Iris pigment epithelial cell (primary cell): Measurements from ENCODE around the gene RFX7.
A peak's percentile ranks its signal among the peaks of the same experiment; 100 is the strongest.
"Not testable (repeated sequence)": the region's sequence is repeated elsewhere in the genome, so short reads cannot be mapped to it uniquely, and the experiment has no call there.

Source experiments
- DNase-seq: peaks from one replicate; pipeline ENCODE4 v3.0.0-alpha.2; 2011; ENCODE audit warnings: low read depth

The RFX7 gene

GRCh38 chr15:56243163-56244037 lies at the start of gene RFX7:
Gene RFX7 (minus strand): TSS chr15:56243879. CDS start chr15:56243285, 594 bp downstream.
- peak; percentile 73 for DNase-seq

GRCh38 chr15:56292546-56293316 lies 49.1 kb upstream of the RFX7 start:
- no peak for DNase-seq

- DNase-seq = no peak
These were observed 48.1 kb upstream of the RFX7 start for GRCh38 chr15:56291741-56292140.

GRCh38 chr15:56286213-56286612 lies 42.5 kb upstream of the RFX7 start:
- DNase-seq = no peak

GRCh38 chr15:56281145-56281544 lies 37.5 kb upstream of the RFX7 start:
- no peak for DNase-seq

GRCh38 chr15:56273724-56274123 lies 30.0 kb upstream of the RFX7 start:
- DNase-seq = no peak

GRCh38 chr15:56272454-56272853 lies 28.8 kb upstream of the RFX7 start:
- no peak for DNase-seq

GRCh38 chr15:56266465-56266864 lies 22.8 kb upstream of the RFX7 start:
- not testable (repeated sequence) for DNase-seq

GRCh38 chr15:56261854-56262509 lies 18.3 kb upstream of the RFX7 start:
- no peak for DNase-seq

GRCh38 chr15:56257306-56257705 lies 13.6 kb upstream of the RFX7 start:
- not testable (repeated sequence) for DNase-seq

GRCh38 chr15:56254265-56254664 lies 10.6 kb upstream of the RFX7 start:
- no peak for DNase-seq

- DNase-seq = no peak
These were observed 8.7 kb upstream of the RFX7 start for GRCh38 chr15:56252386-56252785.

GRCh38 chr15:56251315-56252095 lies 7.8 kb upstream of the RFX7 start:
- DNase-seq = no peak

- DNase-seq = no peak
These were observed 6.9 kb upstream of the RFX7 start for GRCh38 chr15:56250626-56251025.

- peak; percentile 75 for DNase-seq
These were observed 5.4 kb upstream of the RFX7 start for GRCh38 chr15:56249092-56249491.

- no peak for DNase-seq
These were observed 4.8 kb upstream of the RFX7 start for GRCh38 chr15:56248311-56248992.

- no peak for DNase-seq
These were observed 3.6 kb upstream of the RFX7 start for GRCh38 chr15:56247266-56247665.

GRCh38 chr15:56245871-56246814 lies 2.5 kb upstream of the RFX7 start:
- peak; percentile 87 for DNase-seq

GRCh38 chr15:56244811-56245576 lies 1.3 kb upstream of the RFX7 start:
- DNase-seq = peak; percentile 44
